Stromal cell of bone marrow (primary cell): Measurements from ENCODE around the gene ZBTB21.
A peak's percentile ranks its signal among the peaks of the same experiment; 100 is the strongest.

Source experiments
- DNase-seq: peaks from one replicate; pipeline ENCODE4 v3.0.0-alpha.2; 2012; ENCODE audit warnings: low read depth

ZBTB21 gene

GRCh38 chr21:42009831-42010506 is at the start of gene ZBTB21:
Gene ZBTB21, minus strand, starts transcription at chr21:42010360. Its CDS starts 16,265 bp downstream, at chr21:41994095.
- peak; percentile 94 for DNase-seq

- no peak for DNase-seq
Observed at GRCh38 chr21:42059721-42060120, 49.6 kb upstream of the ZBTB21 start.

GRCh38 chr21:42059141-42059540 is 49.0 kb upstream of the ZBTB21 start:
- no peak for DNase-seq

- no peak for DNase-seq
Observed at GRCh38 chr21:42058631-42059111, 48.5 kb upstream of the ZBTB21 start.

- no peak for DNase-seq
Observed at GRCh38 chr21:42057851-42058437, 47.8 kb upstream of the ZBTB21 start.

GRCh38 chr21:42056996-42057689 is 47.0 kb upstream of the ZBTB21 start:
- DNase-seq: peak; percentile 88

- DNase-seq: no peak
Observed at GRCh38 chr21:42056468-42056867, 46.3 kb upstream of the ZBTB21 start.

- DNase-seq: no peak
Observed at GRCh38 chr21:42055425-42055824, 45.3 kb upstream of the ZBTB21 start.

GRCh38 chr21:42051788-42052187 is 41.6 kb upstream of the ZBTB21 start:
- no peak for DNase-seq

- no peak for DNase-seq
Observed at GRCh38 chr21:42049578-42050430, 39.6 kb upstream of the ZBTB21 start.

- DNase-seq: no peak
Observed at GRCh38 chr21:42048870-42049577, 38.9 kb upstream of the ZBTB21 start.

- DNase-seq: peak; percentile 98
Observed at GRCh38 chr21:42047821-42048613, 37.9 kb upstream of the ZBTB21 start.

GRCh38 chr21:42044871-42045495 is 34.8 kb upstream of the ZBTB21 start:
- DNase-seq: no peak

- no peak for DNase-seq
Observed at GRCh38 chr21:42043961-42044360, 33.8 kb upstream of the ZBTB21 start.

- no peak for DNase-seq
Observed at GRCh38 chr21:42043201-42043895, 33.2 kb upstream of the ZBTB21 start.

GRCh38 chr21:42042651-42043050 is 32.5 kb upstream of the ZBTB21 start:
- DNase-seq: no peak

GRCh38 chr21:42041711-42042110 is 31.6 kb upstream of the ZBTB21 start:
- no peak for DNase-seq

GRCh38 chr21:42041246-42041645 is 31.1 kb upstream of the ZBTB21 start:
- DNase-seq: no peak

- peak; percentile 98 for DNase-seq
Observed at GRCh38 chr21:42040411-42041180, 30.4 kb upstream of the ZBTB21 start.
